T follicular helper cell (primary cell): Measurements from ENCODE around the gene FAM120B.
A peak's percentile ranks its signal among the peaks of the same experiment; 100 is the strongest.
"Not testable (repeated sequence)": the region's sequence is repeated elsewhere in the genome, so short reads cannot be mapped to it uniquely, and the experiment has no call there.

Source experiments
- DNase-seq: peaks from one replicate; pipeline ENCODE4 v3.0.0-alpha.2; 2020; ENCODE audit warnings: low read depth
- total RNA-seq, 2 experiments: gene quantifications; one replicate each; lab custom pipeline; 2026; lab: John Stamatoyannopoulos, UW

FAM120B gene, protein sequence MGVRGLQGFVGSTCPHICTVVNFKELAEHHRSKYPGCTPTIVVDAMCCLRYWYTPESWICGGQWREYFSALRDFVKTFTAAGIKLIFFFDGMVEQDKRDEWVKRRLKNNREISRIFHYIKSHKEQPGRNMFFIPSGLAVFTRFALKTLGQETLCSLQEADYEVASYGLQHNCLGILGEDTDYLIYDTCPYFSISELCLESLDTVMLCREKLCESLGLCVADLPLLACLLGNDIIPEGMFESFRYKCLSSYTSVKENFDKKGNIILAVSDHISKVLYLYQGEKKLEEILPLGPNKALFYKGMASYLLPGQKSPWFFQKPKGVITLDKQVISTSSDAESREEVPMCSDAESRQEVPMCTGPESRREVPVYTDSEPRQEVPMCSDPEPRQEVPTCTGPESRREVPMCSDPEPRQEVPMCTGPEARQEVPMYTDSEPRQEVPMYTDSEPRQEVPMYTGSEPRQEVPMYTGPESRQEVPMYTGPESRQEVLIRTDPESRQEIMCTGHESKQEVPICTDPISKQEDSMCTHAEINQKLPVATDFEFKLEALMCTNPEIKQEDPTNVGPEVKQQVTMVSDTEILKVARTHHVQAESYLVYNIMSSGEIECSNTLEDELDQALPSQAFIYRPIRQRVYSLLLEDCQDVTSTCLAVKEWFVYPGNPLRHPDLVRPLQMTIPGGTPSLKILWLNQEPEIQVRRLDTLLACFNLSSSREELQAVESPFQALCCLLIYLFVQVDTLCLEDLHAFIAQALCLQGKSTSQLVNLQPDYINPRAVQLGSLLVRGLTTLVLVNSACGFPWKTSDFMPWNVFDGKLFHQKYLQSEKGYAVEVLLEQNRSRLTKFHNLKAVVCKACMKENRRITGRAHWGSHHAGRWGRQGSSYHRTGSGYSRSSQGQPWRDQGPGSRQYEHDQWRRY
- 28.4 to 55.2 reads per million in 2 experiments for total RNA-seq

DNA sequence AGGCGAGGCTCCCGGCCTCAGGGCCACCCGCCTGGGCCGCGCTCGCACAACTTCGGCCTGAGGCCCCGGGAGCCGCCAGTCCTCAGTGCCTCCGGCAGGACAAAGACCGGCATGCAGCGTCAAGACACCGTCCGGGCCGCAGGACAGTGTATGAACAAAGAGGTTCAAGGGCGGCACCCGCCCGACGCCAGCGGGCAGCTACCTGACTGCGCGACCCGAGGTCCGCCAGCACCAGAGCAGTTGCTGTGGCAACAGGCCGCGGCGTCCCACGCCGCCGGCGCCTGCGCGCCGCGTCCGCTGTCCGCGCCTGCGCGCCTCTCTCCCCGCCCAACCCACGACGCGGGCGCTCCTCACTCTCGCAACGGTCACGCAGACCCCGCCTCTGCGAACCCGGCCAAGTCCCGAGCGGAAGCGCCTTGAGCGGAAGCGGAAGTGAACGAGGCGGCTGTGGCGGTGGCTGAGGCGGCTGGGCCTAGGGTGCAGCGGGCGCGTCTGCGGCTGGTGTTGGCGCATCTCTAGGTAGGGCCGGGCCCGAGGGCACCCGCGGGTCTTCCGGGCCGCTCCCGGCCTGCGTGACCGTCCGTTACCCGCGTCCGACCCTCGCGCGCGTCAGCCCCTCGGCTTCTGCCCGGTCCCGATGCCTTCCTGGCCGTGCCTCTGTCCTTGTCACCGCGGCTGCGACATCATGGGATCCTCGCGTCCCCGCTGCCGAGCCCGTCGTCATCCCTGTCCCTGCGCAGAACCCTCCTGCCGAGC is at the start of gene FAM120B:
TSS of gene FAM120B (plus strand) at position 435 of the 756 bp plus-strand sequence. CDS start 10,633 bp downstream, outside the sequence.
- peak; percentile 90 for DNase-seq

DNA sequence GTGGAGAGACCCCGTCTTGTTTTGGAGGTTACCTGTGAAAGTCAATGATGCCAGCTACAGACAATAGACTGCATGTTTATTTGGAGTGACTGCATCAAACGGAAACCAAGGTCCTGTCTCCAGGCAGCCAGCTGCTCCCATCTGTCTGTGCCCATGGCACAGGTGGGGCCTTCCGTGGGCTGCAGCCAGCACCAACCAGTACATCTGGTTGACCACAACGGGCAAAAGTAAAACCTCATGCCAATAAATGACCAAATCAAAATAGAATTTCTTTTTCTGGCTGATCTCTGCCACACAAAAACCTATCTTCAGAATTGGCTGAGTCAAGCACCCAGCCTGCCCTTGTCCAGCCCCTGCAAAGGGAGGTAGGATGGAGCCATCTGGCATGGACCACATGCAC is 49.2 kb upstream of the FAM120B start:
- DNase-seq = no peak

DNA sequence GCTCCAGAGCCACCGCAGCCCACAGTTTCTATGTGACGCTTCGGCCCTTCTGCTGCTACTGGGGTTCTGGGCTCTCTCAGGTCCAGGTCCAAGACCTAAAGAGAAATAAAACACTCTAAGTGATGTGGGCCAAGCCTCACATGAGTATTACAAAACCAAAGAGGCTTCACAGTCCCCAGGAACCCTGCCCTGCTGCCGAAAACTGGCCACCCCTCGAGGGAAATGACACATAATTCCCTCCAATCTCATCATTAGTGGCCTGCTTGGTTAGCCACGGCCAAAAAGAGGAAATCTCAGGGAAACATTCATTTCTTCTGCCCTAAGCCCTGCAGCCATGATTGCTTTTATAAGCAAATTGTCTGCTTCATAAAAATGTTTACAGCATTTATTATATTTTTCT is 48.2 kb upstream of the FAM120B start:
- DNase-seq = no peak

DNA sequence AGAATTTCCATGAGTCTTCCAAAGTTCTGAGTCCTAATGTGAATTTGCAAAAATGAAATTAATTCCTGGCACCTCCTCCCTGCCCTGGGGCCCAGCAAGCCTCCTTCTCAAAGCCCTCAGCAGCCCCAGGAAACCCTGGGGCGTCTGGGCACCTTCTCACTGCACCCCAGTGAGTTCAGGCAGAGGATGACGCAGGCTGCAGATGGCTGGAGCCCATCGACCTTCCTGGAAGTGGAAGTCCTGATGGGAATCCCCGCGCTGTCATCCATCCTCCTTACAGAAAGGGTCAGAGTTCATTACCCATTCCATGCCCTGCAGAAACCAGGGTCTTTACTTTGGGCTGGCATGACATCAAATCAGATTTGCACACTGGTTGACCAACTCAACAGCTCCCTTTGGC is 47.3 kb upstream of the FAM120B start:
- DNase-seq = no peak

DNA sequence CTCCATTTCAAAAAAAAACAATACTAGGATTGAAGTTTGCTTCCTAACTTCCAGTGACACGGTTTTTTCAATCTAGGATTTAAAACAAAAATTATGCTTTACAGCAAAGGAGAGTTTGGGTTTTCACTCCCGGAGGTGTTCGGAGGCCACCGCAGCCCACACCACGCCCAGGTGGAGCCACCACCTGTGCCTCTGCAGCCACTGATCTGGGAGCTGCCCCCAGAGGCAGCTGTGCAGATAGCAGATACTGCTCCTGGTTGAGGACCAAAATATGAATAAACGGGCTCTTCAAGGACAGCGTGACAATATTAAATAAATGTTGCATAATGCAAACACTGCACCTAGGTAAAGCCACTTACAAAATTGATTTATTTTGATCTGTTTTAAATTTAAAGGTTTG is 45.9 kb upstream of the FAM120B start:
- no peak for DNase-seq

DNA sequence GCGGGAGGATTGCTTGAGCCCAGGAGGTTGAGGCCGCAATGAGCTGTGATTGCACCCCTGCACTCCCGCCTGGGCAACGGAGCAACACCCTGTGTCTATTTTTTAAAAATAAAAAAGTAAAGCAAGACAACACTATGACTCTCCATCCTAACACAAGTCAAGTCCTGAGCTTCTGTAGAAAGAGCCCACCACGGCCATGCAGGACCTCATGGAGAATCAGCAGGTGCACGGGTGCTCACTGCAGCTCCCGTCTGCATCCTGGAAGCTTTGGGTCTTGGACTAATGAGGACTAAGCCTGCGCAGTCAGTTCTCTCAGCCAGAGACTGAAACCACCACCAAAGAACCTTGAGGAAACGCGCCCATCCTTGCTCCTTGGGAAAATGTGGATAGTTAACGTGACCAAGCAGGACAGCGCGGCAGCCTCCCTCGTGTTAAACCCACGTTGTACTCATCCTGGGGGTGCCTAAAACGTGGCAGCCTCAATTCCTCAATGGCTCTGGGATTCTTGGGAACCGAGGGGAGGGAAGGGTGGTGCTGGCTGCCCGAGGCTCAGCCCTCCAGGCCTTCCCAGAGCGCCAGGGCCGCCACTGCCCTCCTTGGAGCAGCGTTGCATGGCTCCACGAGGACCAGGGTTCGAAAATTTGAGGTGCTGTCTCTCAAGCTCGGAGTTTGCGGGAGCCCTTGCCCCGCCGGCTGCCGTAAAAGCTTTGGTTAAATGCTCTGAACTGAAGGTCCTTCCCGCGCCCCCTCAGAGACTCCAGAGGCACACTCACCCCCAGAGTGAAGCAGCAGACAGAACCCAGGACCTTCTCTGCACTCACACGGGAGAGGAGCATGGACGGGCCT is 44.7 kb upstream of the FAM120B start:
- no peak for DNase-seq

DNA sequence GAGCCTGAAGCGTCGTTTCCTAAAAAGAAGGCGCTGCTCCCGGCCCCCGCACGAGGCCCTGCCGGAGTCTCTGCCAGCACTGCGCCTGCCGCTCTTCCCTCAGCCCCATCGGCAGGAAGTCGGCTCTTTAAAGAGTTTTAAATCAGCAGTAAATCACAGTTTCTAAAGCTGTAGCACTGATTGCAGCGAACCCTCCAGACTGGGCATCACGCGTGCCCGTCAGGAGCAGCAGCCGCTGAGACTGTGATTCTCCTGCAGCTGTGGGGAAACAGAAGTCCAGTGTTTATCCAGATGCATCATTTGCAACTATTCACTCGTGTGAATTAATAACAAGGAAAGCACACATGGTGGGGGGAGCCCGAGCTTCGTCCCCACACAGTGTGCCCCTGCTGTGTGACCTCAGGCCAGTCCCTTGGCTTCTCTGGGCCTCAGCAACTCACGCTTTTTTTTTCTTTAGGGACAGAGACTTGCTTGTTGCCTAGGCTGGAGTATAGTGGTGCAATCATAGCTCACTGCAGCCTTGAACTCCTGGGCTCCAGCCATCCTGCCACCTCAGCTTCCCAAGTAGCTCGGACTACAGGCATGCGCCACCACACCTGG is 44.0 kb upstream of the FAM120B start:
- no peak for DNase-seq

DNA sequence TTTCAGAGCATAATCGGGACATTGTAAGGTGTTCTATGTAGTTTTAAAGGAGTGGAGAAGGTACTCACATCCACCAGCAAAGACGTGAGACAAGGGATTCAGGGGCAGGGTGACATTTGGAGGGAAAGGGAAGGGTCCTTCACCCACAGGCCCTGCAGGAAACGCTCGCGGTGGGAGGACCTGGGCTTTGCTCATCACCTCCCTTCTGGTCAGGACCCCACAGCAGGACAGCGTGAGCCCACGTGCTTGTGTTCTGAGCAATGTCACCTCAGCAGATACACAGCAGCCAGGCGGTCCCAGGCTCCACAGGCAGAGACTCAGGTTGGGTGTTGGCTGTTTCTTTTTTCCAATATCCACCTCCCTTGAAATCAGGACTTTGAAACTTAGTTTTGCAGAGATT is 43.1 kb upstream of the FAM120B start:
- DNase-seq = no peak

DNA sequence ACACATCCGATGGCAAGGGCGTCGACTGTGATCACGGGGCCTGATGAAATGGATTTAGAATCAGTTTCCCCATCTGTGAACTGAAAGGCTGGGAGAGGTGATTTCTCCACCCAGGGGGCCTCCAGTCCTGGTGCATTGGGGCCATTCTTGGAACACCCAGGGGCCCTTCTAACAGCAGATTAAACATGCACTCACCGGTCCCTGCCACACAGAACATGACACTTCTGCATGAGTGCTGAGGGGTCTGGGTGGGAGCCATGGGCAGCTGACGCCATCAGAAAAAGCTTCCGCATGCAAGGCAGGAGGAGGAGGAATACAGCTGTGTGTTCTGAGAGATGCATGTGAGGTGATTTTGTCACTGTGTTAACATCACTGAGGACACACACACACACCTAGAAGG is 42.5 kb upstream of the FAM120B start:
- no peak for DNase-seq

DNA sequence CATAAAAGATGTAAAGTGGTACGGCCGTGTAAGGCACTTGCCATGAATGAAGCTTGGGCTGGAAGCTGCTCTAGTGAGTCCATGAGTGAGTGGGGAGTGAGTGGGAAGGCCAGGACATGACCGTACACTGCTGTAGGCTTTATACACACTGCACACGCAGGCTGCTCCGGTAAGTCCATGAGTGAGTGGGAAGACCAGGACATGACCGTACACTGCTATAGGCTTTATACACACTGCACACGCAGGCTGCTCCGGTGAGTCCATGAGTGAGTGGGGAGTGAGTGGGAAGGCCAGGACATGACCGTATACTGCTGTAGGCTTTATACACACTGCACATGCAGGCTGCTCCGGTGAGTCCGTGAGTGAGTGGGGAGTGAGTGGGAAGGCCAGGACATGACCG is 41.9 kb upstream of the FAM120B start:
- DNase-seq = not testable (repeated sequence)

DNA sequence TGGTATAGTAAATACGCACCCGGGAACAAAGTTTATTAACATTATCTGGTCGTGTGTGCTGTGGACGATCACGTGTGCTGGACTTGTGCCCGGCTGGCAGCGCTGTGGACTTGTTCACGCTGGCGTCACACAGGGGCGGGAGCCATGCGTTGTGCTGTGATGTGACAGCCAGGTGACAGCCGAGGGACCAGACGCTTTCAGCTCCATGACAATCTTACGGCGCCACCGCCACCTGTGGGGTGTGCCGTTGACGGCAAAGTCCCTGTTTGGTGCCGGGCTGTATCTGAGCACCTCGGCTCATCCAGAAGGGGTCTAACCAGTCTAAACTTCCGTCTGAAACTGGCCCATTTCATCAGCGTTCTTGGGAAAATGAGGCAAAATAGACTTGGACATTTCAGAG is 40.9 kb upstream of the FAM120B start:
- DNase-seq = no peak

DNA sequence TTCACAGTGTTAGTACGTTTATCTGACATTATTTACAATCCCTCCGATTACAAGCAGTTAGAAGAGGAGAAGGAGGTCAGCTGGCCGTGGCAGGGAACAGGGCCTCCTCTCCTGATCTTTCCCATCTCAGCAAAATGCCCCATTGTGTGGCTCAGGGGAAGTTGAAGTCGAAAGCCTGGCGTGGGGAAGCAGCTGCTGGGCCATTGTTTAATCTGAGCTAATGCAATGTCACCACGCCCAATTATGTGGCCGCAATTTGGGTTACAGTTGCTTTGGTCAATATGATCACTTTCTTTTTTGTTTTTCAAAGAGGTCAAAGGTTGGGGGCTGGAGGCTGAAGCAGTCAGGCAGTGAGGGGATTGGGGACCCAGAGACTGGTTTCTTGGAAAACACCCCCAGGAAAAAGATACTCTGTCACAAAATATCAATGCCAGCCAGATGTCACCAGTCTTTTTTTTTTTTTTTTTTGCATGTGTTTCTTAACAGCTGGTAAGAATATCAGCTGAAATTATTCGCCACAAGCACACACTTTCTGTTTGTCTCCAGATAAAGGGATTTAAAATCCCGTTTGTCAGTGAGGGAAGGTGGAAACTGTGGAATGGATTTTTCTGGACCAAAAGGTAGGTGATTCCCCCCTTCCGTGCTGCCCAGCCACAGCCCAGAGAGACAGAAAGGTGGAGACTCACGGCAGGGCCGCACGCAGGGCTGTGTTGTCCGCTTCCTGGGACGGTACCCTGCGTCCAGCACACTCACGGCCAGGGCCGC is 40.3 kb upstream of the FAM120B start:
- no peak for DNase-seq

DNA sequence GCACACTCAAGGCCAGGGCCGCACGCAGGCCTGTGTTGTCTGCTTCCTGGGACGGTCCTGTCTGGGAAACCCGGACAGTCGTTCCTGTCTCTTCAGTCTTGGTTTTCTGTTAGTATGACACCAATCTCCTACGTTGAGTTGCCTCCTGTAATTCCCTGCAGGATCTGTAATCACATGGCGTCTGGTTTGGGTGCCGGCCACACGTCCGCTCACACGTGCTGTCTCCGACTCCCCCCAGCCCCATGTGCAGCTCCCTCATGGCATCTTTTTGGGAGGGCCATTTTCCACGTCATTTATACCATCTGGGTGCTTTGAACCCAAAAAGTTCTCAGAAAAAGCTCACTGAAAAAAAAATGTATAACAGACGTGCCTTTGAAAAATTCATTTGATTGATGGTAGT is 38.9 kb upstream of the FAM120B start:
- DNase-seq = no peak

DNA sequence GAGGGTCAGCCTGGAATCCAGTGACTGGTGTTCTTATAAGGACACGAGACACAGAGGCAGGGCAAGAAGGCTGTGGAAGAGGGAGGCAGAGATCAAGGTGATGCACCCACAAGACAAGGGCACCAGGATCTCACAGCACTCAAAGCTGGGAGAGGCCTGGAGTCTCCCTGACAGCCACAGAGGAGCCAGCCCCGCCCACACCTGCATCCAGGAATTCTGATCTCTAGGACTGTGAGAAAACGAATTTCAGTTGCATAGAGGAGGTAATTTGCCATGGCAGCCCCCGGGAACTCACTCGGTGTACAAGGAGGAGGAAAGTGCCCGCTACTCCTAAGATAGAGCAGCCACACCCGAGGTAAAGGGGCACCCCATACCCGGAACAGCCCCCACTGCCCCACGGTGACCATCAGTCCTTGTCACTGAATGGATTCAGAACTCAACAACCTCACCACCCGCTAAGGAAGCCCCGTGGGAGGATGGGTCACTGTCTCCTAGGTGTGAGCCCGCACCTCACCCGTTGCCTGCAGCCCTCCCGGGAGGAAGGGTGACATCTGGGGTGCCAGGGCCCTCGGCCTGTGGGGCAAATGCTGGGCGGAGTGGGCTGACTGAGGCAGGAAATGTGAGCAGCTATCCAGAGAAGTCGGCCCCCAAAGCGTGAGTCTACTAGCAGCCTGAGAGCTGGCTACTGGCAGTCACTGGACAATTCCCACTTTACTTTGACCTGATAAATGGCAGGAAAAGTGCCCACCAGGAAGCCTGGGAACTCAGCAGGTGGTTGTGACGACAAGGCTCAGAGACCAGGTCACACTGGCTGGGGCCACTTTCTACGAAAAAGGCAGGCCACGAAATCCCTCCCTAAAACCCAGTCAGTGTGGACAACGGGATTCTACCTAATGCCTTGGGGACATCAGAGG is 38.1 kb upstream of the FAM120B start:
- no peak for DNase-seq

DNA sequence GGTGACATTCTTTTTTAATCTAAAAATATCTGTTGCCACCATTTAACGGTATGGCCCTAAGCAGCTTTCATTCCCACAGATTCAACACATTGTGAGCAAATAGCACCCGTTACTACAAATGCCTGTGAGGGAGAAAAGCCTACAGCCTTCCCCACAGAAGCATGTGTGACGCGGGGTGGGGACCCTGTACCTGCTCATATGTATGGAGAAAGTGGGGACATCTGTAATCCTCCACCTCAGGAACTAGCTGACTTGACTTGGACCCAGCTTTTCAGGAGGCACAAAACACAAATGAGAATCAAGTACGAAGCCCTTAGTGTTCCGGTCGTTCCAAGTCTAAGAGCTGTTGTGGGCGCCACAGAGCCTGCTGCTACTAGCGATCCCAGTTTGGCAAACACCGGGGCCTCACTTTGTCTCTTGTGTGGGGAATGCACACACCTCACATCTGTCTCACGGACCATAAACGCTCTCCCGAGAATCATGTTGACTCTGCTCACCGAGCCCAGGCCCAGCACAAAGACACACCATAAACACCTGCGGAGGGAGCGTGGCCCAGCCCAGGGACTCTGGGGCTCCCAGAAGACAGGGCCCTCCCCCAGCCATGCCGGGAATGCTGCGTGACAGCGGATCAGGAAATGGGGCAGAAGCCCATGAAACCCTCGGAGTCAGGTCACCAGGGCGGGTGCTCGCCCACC is 37.3 kb upstream of the FAM120B start:
- no peak for DNase-seq

DNA sequence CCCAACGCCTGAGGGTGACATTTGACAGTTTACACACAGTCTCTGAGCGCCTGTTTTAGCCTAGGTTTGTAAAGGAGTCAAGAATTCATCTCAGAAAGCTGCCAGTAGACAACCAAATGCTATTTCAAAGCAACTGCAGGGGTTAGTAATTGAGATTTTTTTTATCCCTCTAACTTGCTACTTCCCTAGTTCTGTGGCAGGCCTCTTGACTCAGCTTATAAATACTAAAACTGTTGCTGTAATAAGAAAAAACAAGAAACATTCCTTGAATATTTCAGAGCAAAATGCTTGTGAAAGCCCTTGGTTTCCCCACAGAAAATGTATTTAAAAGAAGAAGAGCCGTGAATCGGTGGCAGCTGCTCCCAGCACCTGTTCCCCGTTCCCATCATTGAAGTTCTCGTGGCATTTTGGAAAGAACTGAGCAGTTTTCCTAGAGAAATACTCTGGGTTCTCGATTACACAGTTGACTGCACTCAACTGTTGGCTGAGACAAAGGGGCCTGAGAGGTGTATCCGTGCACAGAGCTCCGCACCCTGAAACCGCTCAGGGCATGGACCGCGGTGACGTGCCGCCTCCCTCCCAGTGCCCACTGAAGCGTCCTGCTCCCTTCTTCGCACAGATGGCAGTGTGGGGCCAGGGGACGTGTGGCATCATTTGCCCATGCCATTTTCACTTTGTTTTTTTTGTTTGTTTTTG is 36.6 kb upstream of the FAM120B start:
- no peak for DNase-seq

DNA sequence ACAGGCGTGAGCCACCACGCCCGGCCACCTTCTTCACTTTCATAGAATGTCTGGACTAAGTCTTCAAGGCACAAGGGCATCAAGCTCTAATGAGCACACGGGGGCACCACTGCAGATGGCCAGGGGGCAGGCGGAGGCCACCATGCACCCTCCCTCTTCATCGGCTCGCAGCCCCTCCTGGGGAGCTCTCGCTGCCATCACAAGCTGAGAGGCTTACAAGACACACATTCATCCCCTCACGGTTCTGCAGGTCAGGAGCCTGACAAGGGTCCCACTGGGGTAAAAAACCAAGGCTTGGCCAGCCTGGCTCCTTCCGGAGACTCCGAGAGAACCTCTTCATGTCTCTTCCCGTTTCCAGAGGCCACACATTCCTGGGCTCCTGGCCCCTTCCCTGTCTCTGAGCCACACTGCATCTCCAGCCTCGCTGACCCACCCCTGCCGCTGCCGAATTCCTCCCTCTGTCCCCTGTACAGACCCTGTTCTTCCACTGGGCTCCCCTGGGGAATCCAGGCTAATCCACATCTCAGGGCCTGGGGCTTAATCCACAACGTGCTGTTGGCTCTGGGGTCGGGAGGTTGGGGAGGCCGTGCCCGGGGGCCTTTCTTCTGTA is 35.5 kb upstream of the FAM120B start:
- no peak for DNase-seq
